Heart left ventricle (tissue), 16 donors: ENCODE results near the gene FAM83G. TPM values are rescaled to one million over a fixed set of nuclear protein-coding genes. Genes with fewer than 3 reads are reported as not detected.

ENCODE experiments used
- ATAC-seq, 4 donors: fragments of 200-7000 bp; cut with Tn5 transposase; one replicate each; pipeline ENCODE4 v1.9.1; 2020 to 2022; ENCODE audit warnings: moderate library complexity in 4 of 4, mild to moderate bottlenecking in 3 of 4, moderate number of reproducible peaks in 1 of 4
- DNase-seq, 5 donors: peaks; one replicate each; pipeline ENCODE4 v3.0.0-alpha.2; 2020
- H3K27ac ChIP-seq, 12 donors: fragments of 200-600 bp; sonication (generic) in 4 of 12; one replicate each; pipeline versions ENCODE4 v1.5.0 to v1.8.0; 2016 to 2022; ENCODE audit warnings: mild to moderate bottlenecking in 2 of 12
- H3K27me3 ChIP-seq, 9 donors: fragments of 200-600 bp; sonication (generic) in 2 of 9; one replicate each; pipeline versions ENCODE4 v1.5.1 to v1.8.0; 2016 to 2022; ENCODE audit warnings: mild to moderate bottlenecking in 3 of 9
- H3K36me3 ChIP-seq, 9 donors: fragments of 200-600 bp; sonication (generic) in 2 of 9; one replicate each; pipeline versions ENCODE4 v1.5.0 to v1.8.0; 2018 to 2022; ENCODE audit warnings: mild to moderate bottlenecking in 2 of 9
- H3K4me1 ChIP-seq, 12 donors: fragments of 200-600 bp; sonication (generic) in 4 of 12; one replicate each; pipeline versions ENCODE4 v1.5.0 to v1.8.0; 2016 to 2022; ENCODE audit warnings: mild to moderate bottlenecking in 3 of 12
- H3K4me3 ChIP-seq, 12 donors: fragments of 200-600 bp; sonication (generic) in 4 of 12; one replicate each; pipeline versions ENCODE4 v1.5.0 to v1.8.0; 2017 to 2022; ENCODE audit warnings: mild to moderate bottlenecking in 9 of 12, moderate library complexity in 4 of 12
- H3K9me3 ChIP-seq, 12 donors: fragments of 200-600 bp; sonication (generic) in 4 of 12; one replicate each; pipeline versions ENCODE4 v1.5.0 to v1.8.0; 2016 to 2022; ENCODE audit warnings: mild to moderate bottlenecking in 1 of 12
- CTCF ChIP-seq, 12 donors: fragments of 200-600 bp; sonication (generic) in 4 of 12; IDR thresholded peaks; one replicate each; pipeline versions ENCODE4 v1.5.0 to v1.8.0; 2018 to 2022; ENCODE audit warnings: antibody characterized with exemption in 12 of 12, mild to moderate bottlenecking in 5 of 12
- POLR2A ChIP-seq, 2 donors: fragments of 450-650 bp; IDR thresholded peaks; one replicate each; pipeline ENCODE4 v1.6.1; 2017; ENCODE audit warnings: antibody characterized with exemption in 2 of 2, mild to moderate bottlenecking in 2 of 2, moderate library complexity in 2 of 2
- WGBS, 4 donors: extraction: QIAGEN DNeasy Blood & Tissue Kit in 2 of 4; methylation state at CpG; one replicate each; pipeline versions ENCODE4 v1.1.5 to v1.1.7; 2013 to 2018; 5-methylcytosine and 5-hydroxymethylcytosine counted together
- intact Hi-C, 10 donors: fragments of 100-400 bp; cut with DNase I; formaldehyde crosslinking; loops; one replicate each; pipeline versions ENCODE4 v1.11.1 to v1.14.2; 2022
- polyA plus RNA-seq, 2 donors: library from polyadenylated mRNA; stranded (reverse); fragments of 200-250 nt; gene quantifications; one replicate each; pipeline ENCODE4 v1.2.3, GENCODE V29; 2013
- total RNA-seq, 9 donors: library from RNA; depleted of rRNA in 2 of 9; stranded (reverse); fragments of >200 nt in 2 of 9; fragmentation: NEBNext Ultra II Directional in 3 of 9; extraction: Animal tissue kit (Norgen Biotek cat#: 25700) in 3 of 9; gene quantifications; one replicate each; pipeline versions ENCODE4 v1.1.0 to v1.2.4, GENCODE V29; 2016 to 2023
- donor health status: ischemic (EF 13 %, LVEDD 7.1; RV severe dilation, severe dysfunction).
- donor health status: healthy with polysubstance abuse.
- donor health status: DM: no; HTN: yes; CAD: no.
- donor health status: DM: no; HTN: no; CAD: no.
- donor health status: ischemic (EF 25% LVEDD 6.9; RV normal size, moderate dysfunction).
- donor health status: ischemic (EF 25% LVEDD 5.7; RV mildly dilated, moderate dysfunction).
- donor health status: healthy.
- donor health status: DM: yes; HTN: yes; CAD: no.
- donor health status: ischemic (EF 35%, LVEDD 5.7; RV mildly dilated, moderate dysfunction).
- donor health status: nonischemic (EF 11% LVEDD 7.7; RV severe dilation, severe dysfunction).
- donor health status: DM: yes; HTN: yes; CAD: no.
- donor health status: PGD.
- donor health status: ischemic (EF 29% LVEDD 5.4; RV normal size, mild dysfunction).
- donor health status: nonischemic (EF 23%, LVEDD 6.1; RV moderate dilation, normal function).

The FAM83G gene
- total and polyA plus RNA-seq, 11 donors: 1.2 to 12.8 (median 1.8) TPM

GRCh38 chr17:18978050-18978449 is 26.5 kb downstream of the FAM83G start:
- Histone ChIP-seq H3K36me3 (no peaks in the 10 kb centered on the region), H3K4me1 (no peaks in the 10 kb centered on the region), H3K9me3 (no peaks in the 10 kb centered on the region), H3K4me3 (no peak overlapping the region), H3K27me3 (no peaks in the 10 kb centered on the region), H3K27ac (no peak overlapping the region)
- 92 to 100% (median 95%) methylated on average over 1 to 13 of the region's 13 CpGs for WGBS, 4 donors
- ATAC-seq (no peak), DNase-seq (no peak)
- TF ChIP-seq CTCF (IDR thresholded peaks at IDR 0.05) (no peak), POLR2A (IDR thresholded peaks at IDR 0.05) (no peak)
- intact Hi-C loops: no loop called here

- no peaks in the 10 kb centered on the region for H3K9me3 ChIP-seq
- intact Hi-C loops: no loop called here
- TF ChIP-seq POLR2A (IDR thresholded peaks at IDR 0.05): no peak
- H3K4me1 ChIP-seq: no peaks in the 10 kb centered on the region
- WGBS, 4 donors: 91 to 95% (median 91%) methylated on average over 15 to 19 of the region's 19 CpGs
- no peak overlapping the region for H3K27ac ChIP-seq
- H3K36me3 ChIP-seq: no peaks in the 10 kb centered on the region
- no peaks in the 10 kb centered on the region for H3K27me3 ChIP-seq
- H3K4me3 ChIP-seq: no peak overlapping the region
- DNase-seq: no peak
- ATAC-seq: no peak
Measured at GRCh38 chr17:18977646-18978045, 26.9 kb downstream of the FAM83G start.

GRCh38 chr17:18977021-18977420 is 27.5 kb downstream of the FAM83G start:
- 81 to 94% (median 90%) methylated on average over 4 of the region's 4 CpGs for WGBS, 4 donors

GRCh38 chr17:18976201-18976600 is 28.4 kb downstream of the FAM83G start:
- DNase-seq: no peak
- no peak for TF ChIP-seq POLR2A (IDR thresholded peaks at IDR 0.05)
- TF ChIP-seq CTCF (IDR thresholded peaks at IDR 0.05): no peak
- Histone ChIP-seq H3K36me3 (no peaks in the 10 kb centered on the region), H3K27ac (no peak overlapping the region), H3K27me3 (no peaks in the 10 kb centered on the region), H3K9me3 (no peaks in the 10 kb centered on the region), H3K4me3 (no peak overlapping the region), H3K4me1 (no peaks in the 10 kb centered on the region)
- no peak for ATAC-seq
- 80 to 92% (median 83%) methylated on average over 4 of the region's 4 CpGs for WGBS, 4 donors
- intact Hi-C loops: no loop called here

More at GRCh38 chr17:18977021-18977420, 27.5 kb downstream of the FAM83G start:
- Histone ChIP-seq H3K4me1 (no peaks in the 10 kb centered on the region), H3K9me3 (no peaks in the 10 kb centered on the region), H3K27me3 (no peaks in the 10 kb centered on the region), H3K4me3 (no peak overlapping the region), H3K36me3 (no peaks in the 10 kb centered on the region), H3K27ac (no peak overlapping the region)
- DNase-seq: no peak
- ATAC-seq: no peak
- intact Hi-C loops: no loop called here
- TF ChIP-seq POLR2A (IDR thresholded peaks at IDR 0.05) (no peak), CTCF (IDR thresholded peaks at IDR 0.05) (no peak)

- no peak for TF ChIP-seq CTCF (IDR thresholded peaks at IDR 0.05)
- TF ChIP-seq POLR2A (IDR thresholded peaks at IDR 0.05): no peak
- no peaks in the 10 kb centered on the region for H3K36me3 ChIP-seq
- intact Hi-C loops: no loop called here
- 91 to 95% (median 93%) methylated on average over 13 of the region's 13 CpGs for WGBS, 4 donors
- no peaks in the 10 kb centered on the region for H3K9me3 ChIP-seq
- no peak for DNase-seq
- H3K27ac ChIP-seq: no peak overlapping the region
- ATAC-seq: no peak
- no peak overlapping the region for H3K4me3 ChIP-seq
- H3K27me3 ChIP-seq: no peaks in the 10 kb centered on the region
- H3K4me1 ChIP-seq: no peaks in the 10 kb centered on the region
Measured at GRCh38 chr17:18975597-18975996, 29.0 kb downstream of the FAM83G start.
